Neutrophil (primary cell): ENCODE data around the gene SEMA3C.

Experiments used
- H3K27ac ChIP-seq: fragments of 200-600 bp; sonication (generic); 2 replicates; pipeline ENCODE4 v1.5.1; 2016; ENCODE audit warnings: mild to moderate bottlenecking, moderate library complexity
- H3K27me3 ChIP-seq: fragments of 200-600 bp; sonication (generic); 2 replicates; pipeline ENCODE4 v1.6.0; 2016; ENCODE audit warnings: mild to moderate bottlenecking
- H3K36me3 ChIP-seq: fragments of 200-600 bp; sonication (generic); 2 replicates; pipeline ENCODE4 v1.5.1; 2017
- H3K4me1 ChIP-seq, 2 experiments: fragments of 200-600 bp in 1 of 2; sonication (generic) in 1 of 2; 1 replicate in 1 of 2; 2 replicates in 1 of 2; pipeline versions ENCODE4 v1.5.1 to v1.6.1; 2013 to 2016; ENCODE audit warnings: low read depth in 1 of 2, low read length in 1 of 2, mild to moderate bottlenecking in 1 of 2, moderate library complexity in 1 of 2; ENCODE audit not compliant: control insufficient read depth in 1 of 2, insufficient read depth in 1 of 2
- H3K4me3 ChIP-seq, 2 experiments: fragments of 200-600 bp in 1 of 2; sonication (generic) in 1 of 2; 1 replicate in 1 of 2; 2 replicates in 1 of 2; pipeline ENCODE4 v1.5.1; 2013 to 2016; ENCODE audit warnings: low read depth in 1 of 2, low read length in 1 of 2, mild to moderate bottlenecking in 1 of 2, moderate library complexity in 1 of 2
- H3K9me3 ChIP-seq: fragments of 200-600 bp; sonication (generic); 2 replicates; pipeline ENCODE4 v1.5.1; 2016
- CTCF ChIP-seq: fragments of 200-600 bp; sonication (generic); IDR thresholded peaks from 2 replicates; pipeline ENCODE4 v1.5.1; 2016; ENCODE audit warnings: antibody characterized with exemption

SEMA3C gene

GRCh38 chr7:80883154-80884025, 35.5 kb downstream of the SEMA3C start:
- H3K27me3 ChIP-seq = no peaks in the 10 kb centered on the region
- no peaks in the 10 kb centered on the region for H3K9me3 ChIP-seq
- H3K4me1 ChIP-seq = no peaks in the 10 kb centered on the region
- no peak overlapping the region for H3K27ac ChIP-seq
- no peak overlapping the region for H3K4me3 ChIP-seq
- no peaks in the 10 kb centered on the region for H3K36me3 ChIP-seq
- no peak for TF ChIP-seq CTCF

- Histone ChIP-seq H3K9me3 (no peaks in the 10 kb centered on the region), H3K36me3 (no peaks in the 10 kb centered on the region), H3K4me1 (no peaks in the 10 kb centered on the region), H3K27ac (no peak overlapping the region), H3K27me3 (no peaks in the 10 kb centered on the region), H3K4me3 (no peak overlapping the region)
- TF ChIP-seq CTCF = no peak
These were observed 36.5 kb downstream of the SEMA3C start for GRCh38 chr7:80882213-80882801.

- no peaks in the 10 kb centered on the region for H3K4me1 ChIP-seq
- H3K4me3 ChIP-seq = no peak overlapping the region
- no peak for TF ChIP-seq CTCF
- H3K36me3 ChIP-seq = no peaks in the 10 kb centered on the region
- no peaks in the 10 kb centered on the region for H3K27me3 ChIP-seq
- no peaks in the 10 kb centered on the region for H3K9me3 ChIP-seq
- no peak overlapping the region for H3K27ac ChIP-seq
These were observed 37.4 kb downstream of the SEMA3C start for GRCh38 chr7:80881351-80881900.

GRCh38 chr7:80879849-80880248, 39.0 kb downstream of the SEMA3C start:
- Histone ChIP-seq H3K27ac (no peak overlapping the region), H3K4me1 (no peaks in the 10 kb centered on the region)

GRCh38 chr7:80876894-80877414, 41.9 kb downstream of the SEMA3C start:
- H3K27ac ChIP-seq = no peak overlapping the region
- H3K9me3 ChIP-seq = no peaks in the 10 kb centered on the region
- no peaks in the 10 kb centered on the region for H3K27me3 ChIP-seq
- H3K4me1 ChIP-seq = no peaks in the 10 kb centered on the region
- TF ChIP-seq CTCF = no peak
- no peaks in the 10 kb centered on the region for H3K36me3 ChIP-seq
- H3K4me3 ChIP-seq = no peak overlapping the region

More at GRCh38 chr7:80879849-80880248, 39.0 kb downstream of the SEMA3C start:
- TF ChIP-seq CTCF = no peak
- no peaks in the 10 kb centered on the region for H3K9me3 ChIP-seq
- no peaks in the 10 kb centered on the region for H3K27me3 ChIP-seq
- no peaks in the 10 kb centered on the region for H3K36me3 ChIP-seq
- no peak overlapping the region for H3K4me3 ChIP-seq
